Ureter (tissue), 1 donor: ENCODE data around the gene CCDC28B. TPM values are rescaled to one million over a fixed set of nuclear protein-coding genes. Genes with fewer than 3 reads are reported as not detected.

ENCODE experiments used
- DNase-seq: peaks from one replicate; pipeline ENCODE4 v3.0.0-alpha.2; 2020; ENCODE audit warnings: low spot score
- total RNA-seq: library from RNA; stranded (reverse); gene quantifications from one replicate; pipeline ENCODE4 v1.2.4, GENCODE V29; 2023
- donor health status: DM: yes; HTN: yes; CAD: no.

Gene CCDC28B
- total RNA-seq, 1 donor from 2014 or later: 2.1 TPM

DNA sequence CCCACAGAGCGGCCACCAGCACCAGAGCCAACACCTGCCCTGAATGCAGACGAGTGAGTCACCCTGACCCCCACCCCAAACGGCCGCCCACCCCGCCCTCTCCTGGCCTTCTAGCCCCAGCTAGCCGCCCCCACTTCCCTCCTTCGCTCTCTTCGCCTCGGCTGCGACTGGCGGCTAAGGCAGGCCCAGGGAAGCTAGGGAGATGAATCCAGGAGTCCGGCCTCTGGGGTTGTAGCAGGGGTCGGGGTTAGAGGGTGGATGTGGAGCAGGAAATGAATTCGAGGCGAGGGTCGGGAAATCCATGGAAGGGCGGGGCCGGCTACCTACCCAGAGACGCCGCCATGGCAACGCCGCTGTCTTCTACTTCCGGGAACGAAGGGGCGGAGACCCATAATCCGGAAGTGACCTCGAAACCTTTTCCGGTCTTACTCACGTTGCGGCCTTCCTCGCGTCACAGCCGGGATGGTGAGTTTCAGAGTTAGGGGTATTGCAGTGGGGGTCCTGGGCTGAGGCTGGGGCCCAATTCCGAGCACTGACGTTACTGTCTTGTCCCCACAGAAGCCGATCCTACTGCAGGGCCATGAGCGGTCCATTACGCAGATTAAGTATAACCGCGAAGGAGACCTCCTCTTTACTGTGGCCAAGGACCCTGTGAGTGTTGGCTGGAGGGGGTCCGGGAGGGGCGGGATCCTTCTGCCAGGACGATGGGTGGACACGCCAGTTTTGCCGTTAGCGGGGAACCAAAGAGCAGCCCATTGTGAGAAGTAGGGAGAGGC lies 21.8 kb downstream of the CCDC28B start, which contains the start of the genes EIF3I and TMEM234:
Gene EIF3I (plus strand): TSS at position 428 of the 776 bp plus-strand sequence. CDS start 35 bp downstream, at position 463.
Gene TMEM234 (minus strand): TSS at position 374 of the 776 bp plus-strand sequence. CDS start 31 bp downstream, at position 343.
- peak; percentile 95 for DNase-seq

DNA sequence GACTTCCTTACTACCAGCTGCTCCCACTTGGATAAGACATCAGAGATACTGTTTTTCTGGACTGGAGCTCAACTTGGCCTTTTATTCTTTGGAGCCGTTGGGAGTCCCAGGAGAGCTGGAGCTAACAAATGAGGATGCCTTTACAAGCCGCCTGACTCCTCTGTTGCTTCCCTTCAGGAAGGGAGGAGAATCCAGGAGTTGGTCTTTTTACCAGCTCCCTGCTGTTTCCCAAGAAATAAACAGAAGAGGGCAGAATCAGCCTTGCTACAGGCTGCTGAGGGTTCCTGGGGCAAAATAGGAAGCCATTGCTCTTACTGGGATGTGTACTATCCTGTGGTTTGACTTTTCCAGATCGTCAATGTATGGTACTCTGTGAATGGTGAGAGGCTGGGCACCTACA lies 23.3 kb downstream of the CCDC28B start:
- DNase-seq: no peak

DNA sequence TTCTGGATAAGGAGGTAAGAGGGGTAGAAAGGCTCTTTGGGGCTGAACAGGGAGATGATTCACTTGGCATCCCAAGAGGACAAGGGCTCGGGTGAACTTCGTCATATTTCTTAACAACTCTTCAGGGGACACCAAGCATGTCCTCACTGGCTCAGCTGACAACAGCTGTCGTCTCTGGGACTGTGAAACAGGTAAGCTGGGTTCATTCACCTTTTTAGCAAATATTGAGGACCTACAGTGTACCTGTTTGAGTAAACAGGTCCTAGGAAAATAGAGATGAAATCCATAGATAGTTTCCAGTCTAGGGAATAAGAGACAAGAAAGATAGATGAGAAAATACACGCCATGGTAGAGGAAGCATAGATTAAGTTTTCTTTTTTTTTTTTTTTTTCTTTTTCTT lies 23.9 kb downstream of the CCDC28B start:
- no peak for DNase-seq

DNA sequence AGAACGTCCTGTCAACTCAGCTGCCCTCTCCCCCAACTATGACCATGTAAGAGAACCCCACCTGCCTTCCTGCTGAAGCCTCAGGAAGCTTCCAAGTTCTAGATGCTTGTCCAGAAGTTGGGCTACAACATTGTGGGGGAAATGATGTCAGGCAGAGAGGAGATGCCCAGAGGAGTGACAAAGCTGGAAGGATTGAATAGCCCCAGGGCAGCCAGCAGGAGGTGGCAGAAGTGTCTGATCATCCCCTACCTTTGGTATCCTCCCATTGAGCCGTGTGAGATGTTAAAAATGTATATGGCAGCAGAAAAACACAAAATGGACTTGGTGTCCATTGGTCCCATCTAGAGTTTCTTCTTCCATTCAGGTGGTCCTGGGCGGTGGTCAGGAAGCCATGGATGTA lies 28.4 kb downstream of the CCDC28B start:
- no peak for DNase-seq

DNA sequence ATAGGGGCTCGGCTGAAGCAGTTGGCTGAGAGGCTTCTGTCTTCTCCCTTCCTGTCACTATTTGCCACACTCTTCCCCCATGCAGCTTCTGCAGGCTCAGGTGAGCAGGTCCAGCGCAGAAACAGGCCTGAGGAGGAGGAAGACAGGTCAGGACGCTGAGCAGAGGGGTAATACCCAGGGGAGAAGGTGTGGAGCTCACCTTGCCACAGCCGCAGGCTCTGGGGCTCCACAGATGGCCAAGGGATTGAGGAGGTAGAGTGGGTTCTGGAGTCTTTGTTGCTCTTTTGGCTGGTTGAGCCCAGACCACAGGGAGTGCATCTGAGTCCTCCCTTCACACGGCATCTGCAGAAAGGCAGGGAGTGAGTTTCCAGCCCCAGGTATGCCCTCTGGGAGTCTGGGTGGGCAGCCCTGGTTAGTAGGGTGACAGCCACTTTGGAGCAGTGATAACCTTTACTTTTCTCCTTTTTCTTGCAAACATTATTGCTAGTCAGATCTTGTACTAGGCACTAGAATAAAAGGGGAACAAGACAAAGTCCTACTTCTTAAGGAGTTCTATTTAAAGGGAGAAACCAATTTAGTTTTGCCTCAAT lies 31.5 kb downstream of the CCDC28B start:
- DNase-seq: no peak

DNA sequence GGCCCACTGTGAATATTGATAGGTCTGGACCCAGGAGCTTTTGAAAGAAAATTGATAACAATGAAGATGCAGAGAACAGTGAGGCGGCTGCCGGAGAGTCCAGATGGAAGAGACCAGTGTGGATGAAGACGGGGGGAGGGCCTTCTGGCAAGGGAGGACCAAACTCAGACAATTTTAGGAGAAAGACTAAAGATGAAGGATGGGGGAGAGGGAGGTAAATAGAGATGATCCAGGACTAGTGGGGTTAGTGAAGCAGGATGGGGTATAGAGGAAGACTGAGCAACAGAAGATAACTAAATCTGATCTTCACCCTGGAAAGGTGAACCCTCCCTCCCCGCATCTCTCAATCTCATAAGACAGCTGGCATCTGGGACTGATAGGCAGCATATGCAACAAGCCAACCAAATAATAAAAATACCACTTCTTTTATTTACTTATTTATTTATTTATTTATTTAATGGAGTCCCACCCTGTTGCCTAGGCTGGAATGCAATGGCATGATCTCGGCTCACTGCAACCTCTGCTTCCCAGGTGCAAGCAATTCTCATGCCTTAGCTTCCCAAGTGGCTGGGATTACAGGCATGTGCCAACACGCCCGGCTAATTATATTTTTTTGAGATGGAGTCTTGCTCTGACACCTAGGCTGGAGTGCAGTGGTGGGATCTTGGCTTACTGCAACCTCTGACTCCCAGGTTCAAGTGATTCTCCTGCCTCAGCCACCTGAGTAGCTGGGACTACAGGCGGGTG lies 32.3 kb downstream of the CCDC28B start:
- no peak for DNase-seq

DNA sequence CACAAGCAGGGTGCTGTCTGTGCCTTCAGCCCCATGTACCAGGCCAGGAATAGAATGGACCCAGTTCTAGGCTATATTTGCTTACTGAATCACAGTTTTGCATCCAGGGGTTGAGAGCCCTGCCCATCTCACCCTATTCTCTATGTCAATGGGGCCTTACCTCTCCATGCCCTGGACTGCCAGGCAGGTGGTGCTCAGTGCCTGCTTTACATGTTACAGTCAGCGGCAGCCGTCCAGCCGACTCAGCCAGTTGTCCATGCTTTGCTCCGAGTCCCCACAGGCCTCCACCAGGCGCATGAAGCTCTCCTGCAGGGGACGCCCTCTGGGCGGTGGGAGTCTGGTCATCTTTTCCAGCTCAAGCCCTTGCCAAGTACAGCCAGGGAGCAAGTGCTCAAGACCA lies 34.4 kb downstream of the CCDC28B start:
- no peak for DNase-seq

DNA sequence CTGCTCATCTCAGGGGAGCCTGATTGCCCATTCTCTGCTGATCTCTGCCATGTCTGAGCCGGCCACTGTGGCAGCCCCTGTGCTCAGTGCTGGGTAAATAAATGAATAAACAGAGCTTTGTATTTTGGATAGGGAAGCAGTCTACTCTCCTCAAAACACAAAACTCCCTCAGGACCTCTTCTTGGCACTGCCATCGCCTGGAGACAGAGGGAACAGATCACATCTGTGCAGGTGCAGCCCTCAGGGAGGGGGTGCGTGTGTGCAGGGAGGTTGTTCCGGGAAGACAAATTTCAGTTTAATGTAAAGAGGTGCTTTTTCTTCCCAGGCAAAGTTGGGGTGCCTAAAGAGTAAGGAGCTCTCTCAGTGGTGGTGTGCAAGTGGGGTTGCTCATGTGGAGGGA lies 38.9 kb downstream of the CCDC28B start:
- no peak for DNase-seq

DNA sequence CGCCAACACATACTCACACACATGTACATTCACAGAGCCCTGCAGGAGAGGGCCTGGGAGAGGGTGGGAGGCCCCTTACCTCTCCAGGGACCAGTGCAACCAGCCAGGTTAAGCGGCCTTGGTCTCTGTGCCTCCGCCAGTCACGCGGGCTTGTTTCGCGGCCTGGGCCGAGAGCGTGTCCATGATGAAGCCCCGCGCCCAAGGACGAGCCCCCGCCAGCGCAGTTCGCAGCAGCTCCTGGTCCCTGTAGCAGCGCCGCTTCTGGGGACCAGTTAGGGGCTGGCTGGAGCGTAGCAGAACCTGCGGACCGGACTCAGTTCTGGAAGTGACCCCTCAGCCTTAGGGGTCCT lies 39.4 kb downstream of the CCDC28B start:
- DNase-seq: no peak

DNA sequence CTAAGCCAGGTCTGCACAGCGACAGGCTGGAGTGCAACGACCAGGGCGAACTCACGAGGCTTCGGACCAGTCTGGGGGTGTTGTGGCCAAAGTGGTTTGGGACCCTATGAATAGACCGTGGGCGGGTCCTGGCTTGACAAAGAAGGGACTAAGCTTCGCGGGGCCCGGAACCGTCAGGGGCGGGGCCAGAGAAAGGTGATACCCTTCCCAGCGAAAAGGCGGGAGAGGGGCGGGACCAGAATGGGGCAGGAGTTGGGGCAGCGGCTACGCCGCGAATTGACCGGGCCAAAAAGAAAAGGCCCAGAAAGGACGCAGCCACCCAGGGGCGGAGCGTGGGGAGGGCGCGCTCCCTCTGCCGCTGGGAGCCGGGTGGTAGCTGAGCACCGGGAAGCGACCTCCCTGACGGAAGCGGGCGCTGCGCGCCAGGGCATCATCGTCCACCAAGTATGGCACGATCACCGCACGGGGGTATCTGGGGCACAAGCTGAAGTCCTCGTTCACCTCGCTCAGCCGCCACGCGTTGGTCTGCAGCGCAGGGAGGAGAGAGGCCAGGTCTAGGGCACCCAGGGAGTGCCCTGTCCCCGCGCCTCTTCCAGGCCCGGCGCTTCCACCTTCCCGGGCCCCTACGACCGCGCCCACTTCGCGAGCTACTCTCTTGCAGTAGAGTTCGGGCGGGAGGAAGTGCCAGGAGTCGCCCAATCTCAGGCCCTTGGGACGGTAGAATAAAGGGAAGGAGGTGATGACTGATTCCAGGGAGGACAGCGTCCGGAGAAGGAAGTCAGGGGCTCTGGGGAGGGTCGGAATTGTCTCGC lies 40.0 kb downstream of the CCDC28B start:
- peak; percentile 72 for DNase-seq

DNA sequence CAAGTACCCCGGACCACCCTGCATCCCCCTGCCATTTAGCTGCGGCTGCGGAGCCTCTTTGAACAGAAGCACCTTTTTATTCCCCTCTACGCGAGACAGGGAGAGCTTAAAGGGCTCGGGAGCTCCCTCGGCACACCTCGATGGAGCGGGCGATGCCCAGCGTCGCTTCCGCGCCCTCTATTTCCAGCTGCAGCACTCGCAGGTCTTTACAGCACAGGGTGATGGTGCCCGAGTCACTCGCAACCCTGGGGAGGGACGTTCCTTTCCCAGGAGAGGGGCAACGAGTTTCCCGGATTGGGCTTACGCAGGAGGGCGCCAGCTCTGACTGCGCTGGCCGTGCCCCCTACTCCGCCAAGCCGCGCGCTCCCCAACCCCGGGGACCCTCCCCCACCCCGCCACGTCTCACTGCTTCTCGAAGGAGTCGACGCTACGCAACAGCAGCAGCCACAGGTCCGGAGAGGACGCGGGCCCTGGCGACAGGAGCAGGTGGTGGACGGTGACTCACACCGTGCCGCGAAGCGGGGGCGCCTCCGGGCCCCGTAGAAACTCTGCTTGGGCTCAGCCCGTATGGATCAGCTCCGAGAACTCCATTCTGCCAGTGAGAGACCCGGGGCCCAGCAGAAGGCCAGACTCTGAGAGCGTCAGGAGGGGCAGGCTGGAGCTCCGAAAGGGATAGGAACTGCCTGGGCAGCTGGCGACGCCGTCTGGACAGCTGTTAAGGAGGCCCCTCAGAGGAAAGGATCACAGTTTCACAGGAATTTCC lies 40.8 kb downstream of the CCDC28B start:
- peak; percentile 69 for DNase-seq

DNA sequence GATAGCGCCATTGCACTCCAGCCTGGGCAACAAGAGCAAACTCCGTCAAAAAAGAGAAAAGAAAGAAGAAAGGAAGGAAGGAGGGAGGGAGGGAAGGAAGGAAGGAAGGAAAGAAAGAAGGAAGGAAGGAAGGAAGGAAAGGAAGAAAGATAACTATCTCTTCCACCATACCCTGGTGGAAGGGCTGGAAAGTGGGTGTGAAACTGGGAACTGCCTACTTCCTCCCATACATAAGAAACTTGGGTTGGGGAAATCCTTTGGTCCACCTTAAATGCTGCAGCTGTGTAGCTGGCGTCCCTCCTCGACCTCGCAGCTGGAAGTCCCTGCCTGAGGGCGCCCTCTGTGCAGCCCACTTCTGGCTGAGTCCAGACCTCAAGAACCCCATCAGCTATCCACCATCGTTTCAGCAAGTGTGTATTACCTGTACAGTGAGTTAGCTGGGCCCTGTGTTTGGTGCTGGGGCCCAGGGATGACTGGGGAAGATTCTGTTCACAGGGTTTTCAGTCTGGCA lies 42.0 kb downstream of the CCDC28B start:
- no peak for DNase-seq

DNA sequence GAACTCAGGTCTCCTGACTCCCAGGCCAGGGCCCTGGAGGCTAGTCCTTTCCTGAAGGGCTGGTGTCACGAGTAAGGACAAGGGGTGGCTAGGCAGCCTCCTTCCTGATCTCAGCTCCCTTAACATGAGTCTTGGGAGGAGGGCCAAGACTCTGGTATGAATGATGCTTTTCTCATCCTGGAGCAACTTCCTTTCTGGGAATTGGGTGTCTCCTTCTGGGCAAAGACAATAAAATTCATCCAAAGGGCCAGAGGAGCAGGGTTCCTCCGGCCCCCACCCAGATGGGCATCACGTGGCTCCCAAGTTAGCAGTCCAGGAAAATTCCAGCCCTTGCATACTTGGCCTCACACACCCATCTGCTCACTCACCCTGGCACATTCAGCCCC lies 46.5 kb downstream of the CCDC28B start, which contains the start of gene FAM167B:
Gene FAM167B (plus strand): TSS at position 335 of the 386 bp plus-strand sequence. CDS start 200 bp downstream, outside the sequence.
- peak; percentile 61 for DNase-seq

DNA sequence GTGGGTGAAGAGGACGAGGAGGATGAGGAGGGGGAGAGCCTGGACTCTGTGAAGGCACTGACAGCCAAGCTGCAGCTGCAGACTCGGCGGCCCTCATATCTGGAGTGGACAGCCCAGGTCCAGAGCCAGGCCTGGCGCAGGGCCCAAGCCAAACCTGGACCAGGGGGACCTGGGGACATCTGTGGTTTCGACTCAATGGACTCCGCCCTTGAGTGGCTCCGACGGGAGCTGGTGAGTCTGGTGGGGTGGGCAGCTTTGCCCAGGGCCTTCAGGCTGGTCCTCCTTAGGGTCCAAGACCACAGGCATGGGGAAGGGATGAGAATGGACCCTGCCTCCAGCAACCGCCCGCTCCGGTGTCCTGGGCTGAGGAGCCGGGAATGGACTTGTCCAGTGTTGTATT lies 47.1 kb downstream of the CCDC28B start:
- DNase-seq: peak; percentile 50

DNA sequence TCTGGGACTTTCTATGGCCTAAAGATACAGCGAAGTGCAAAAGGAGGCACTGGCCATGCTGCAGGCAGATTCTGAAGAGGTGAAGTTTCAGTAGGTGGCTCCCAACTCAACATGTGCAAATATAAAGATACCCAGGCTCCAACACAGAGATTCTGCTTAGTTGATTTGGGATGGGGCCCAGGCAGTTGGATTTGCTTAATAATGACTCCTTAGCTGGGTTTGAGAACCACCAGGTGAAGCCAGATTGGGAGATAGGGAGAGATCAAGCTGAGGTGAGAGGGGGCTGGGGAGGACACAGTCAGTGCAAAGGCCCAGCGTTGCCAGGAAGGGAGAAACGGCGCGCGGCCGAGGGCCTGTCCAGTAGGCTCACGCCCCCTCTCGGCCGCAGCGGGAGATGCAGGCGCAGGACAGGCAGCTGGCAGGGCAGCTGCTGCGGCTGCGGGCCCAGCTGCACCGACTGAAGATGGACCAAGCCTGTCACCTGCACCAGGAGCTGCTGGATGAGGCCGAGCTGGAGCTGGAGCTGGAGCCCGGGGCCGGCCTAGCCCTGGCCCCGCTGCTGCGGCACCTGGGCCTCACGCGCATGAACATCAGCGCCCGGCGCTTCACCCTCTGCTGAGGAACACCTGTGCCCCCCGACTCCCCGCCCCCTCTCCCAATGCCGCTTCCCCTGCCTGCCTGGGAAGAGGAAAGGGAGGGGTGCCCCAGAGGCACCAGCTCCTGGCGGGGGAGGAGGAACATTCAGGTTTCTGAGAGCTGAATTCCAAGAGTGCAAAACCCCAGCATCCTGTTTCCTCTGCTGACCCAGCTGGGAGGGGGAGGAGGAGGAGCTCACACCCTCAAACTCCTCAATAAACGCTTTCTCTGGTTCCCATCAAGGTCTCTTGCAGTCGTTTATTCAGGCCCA lies 47.8 kb downstream of the CCDC28B start:
- peak; percentile 79 for DNase-seq

DNA sequence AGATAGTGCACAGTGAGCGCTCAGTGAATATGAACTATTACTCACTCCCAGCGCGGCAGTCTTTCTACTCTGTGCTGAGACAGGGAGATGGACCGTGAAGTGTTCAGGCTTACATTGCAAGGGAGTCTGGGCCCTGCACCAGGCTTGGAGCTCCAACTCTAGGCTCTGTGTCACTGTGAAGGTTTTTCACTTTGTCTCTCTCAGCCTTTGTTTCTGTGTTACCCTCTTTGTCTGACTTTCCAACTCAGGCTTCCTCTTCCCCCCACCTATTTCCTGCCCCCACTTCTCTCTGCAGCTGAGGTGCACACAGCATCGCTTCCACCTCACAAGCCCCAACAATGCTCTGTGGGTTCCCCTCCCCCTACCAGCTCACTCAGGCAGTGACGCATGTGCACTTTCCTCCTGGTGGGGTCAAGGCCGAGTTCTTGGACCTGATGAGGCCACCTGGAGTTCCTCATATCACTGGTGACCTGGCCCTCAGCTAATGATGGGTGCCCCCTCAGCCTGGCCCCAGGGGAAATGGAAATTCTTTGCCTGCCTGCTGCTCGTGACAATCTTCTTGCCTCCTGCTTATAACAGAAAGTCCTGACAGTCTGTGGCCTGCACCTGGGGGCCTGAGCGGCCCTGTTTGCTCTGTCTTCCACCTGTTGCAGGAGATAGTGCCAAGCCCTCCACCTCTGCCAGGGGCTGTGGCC lies 49.6 kb downstream of the CCDC28B start:
- peak; percentile 66 for DNase-seq

DNA sequence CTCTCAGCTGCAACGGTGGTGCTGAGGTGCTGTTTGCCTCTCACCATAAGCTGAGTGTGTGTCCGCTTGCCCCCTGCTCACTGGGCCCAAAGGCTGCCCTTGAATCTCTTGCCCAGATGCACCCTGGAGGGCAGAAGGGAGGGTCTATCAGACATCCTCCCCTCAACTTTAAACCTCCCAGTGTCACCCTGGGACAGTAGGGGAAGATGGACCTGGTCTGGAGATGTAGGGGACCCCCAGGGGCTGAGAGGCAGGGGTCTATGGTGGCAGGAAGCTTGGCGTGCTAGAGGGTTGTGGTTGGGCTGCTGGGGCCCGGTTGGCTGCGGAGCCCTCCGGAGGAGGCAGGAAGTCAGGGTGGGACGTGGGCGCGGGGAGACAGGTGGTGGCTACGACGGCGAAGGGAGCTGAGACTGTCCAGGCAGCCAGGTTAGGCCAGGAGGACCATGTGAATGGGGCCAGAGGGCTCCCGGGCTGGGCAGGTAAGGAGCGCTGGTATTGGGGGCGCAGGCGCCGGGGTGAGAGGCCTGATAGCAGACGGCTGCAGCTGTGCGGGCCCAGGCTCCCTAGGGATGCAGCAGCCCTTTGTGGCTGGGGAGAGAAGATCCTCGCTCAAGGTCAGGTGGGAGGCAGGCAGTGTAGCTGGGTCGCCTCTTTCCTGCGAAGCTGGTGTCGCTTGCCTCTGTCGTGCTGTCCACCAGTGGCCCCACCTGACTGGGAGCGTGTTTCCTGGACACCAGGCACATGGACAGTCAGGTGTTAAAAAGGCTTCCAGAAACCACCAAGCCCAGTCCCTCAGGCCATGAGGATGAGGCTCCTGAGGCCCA lies 50.7 kb downstream of the CCDC28B start, which contains the start of gene LCK:
Gene LCK (plus strand): TSS at position 373 of the 824 bp plus-strand sequence. CDS start 23,065 bp downstream, outside the sequence.
- DNase-seq: no peak
